VCaP (cell line): ENCODE data around the gene IDH2.

Experiments
- H3K27ac ChIP-seq: fragments of 450-650 bp; 2 replicates; pipeline ENCODE4 v1.5.1; 2017
- TF ChIP-seq, protein P1 (sequence below): fragments of 450-650 bp; conservative IDR thresholded peaks from 2 replicates; pipeline ENCODE4 v1.5.1; 2017; ENCODE audit warnings: mild to moderate bottlenecking, moderate library complexity

IDH2 gene

DNA sequence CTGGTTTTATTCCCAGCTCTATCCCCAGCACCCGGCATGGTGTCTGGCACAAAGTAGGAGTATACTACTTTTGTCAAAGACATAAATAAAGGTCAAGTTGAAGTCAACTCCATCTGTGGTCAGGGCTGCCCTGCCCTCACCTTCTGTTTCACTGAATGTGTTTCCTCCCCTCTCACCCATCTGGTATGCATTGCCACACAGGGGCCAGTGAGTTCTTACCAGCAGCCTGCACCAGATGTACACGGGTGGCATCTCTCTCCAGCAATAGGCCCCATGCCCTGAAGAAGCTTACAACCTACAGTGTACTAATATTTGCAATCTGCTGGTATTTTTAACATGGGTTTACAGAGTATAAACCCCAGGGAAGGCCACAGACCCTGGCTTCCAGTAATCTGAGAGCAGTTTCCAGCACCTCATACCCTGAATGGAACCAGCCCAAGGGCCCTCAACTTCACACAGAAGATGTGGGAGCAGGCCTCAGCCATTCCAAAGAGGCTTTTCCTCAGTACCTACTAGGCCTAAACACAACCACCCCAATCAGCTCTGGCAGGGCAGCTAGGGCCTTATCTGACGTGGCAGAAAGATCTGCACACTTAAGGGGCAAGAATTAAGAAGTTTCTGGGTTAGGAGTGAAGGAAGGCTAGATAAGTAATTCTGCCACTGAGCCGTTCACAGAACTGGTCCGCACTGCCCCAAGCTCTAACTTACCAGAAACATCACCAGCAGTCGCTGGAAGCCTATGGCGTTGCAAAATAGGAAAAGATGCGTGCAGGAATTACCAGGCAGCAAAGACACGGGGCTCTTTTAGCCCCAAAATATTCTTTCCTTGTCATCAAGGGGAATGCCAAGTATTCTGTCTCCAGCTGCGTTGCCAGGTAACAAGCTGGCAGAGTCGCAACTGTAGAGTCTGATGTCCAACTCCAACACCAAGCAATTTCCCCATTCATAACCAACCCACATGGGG lies 2.1 kb downstream of the IDH2 start:
- TF ChIP-seq, protein P1, sequence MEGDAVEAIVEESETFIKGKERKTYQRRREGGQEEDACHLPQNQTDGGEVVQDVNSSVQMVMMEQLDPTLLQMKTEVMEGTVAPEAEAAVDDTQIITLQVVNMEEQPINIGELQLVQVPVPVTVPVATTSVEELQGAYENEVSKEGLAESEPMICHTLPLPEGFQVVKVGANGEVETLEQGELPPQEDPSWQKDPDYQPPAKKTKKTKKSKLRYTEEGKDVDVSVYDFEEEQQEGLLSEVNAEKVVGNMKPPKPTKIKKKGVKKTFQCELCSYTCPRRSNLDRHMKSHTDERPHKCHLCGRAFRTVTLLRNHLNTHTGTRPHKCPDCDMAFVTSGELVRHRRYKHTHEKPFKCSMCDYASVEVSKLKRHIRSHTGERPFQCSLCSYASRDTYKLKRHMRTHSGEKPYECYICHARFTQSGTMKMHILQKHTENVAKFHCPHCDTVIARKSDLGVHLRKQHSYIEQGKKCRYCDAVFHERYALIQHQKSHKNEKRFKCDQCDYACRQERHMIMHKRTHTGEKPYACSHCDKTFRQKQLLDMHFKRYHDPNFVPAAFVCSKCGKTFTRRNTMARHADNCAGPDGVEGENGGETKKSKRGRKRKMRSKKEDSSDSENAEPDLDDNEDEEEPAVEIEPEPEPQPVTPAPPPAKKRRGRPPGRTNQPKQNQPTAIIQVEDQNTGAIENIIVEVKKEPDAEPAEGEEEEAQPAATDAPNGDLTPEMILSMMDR: no peak
- peak overlapping the region; percentile 98 for H3K27ac ChIP-seq

DNA sequence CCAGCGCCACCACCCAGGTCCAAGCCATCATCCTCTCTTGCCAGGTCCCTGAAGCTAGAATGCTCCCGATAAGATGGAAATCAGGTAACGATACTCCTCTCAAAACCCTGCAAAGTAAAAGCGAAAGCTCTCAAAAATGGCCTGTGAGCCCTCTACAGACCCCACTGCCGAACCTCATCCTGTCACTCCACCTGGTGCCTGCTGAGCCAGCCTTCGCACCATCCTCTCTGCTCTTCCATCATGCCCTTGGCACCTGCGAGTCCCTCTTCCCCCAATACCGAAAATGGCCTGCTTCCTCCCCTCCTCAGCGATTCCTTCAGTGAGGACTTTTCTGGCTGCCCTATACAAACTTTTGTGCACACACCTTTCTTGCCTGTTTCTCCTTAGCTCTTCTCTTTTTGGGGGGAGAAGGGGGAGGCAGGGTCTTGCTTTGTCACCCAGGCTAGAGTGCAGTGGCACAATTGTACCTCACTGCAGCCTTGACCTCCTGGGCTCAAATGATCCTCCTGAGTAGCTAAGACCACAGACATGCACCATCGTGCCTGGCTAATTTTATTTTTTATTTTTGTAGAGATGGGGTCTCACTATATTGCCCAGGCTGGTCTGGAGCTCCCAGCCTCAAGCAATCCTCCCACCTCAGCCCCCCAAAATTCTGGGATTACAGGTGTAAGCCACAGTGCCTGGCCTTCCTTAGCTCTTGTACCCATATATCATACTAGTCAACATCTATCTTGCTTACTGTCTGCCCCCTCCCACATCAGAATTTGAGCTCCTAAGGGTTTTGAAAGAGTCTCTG lies 3.0 kb downstream of the IDH2 start:
- TF ChIP-seq, protein P1: no peak
- H3K27ac ChIP-seq: peak overlapping the region; percentile 98

DNA sequence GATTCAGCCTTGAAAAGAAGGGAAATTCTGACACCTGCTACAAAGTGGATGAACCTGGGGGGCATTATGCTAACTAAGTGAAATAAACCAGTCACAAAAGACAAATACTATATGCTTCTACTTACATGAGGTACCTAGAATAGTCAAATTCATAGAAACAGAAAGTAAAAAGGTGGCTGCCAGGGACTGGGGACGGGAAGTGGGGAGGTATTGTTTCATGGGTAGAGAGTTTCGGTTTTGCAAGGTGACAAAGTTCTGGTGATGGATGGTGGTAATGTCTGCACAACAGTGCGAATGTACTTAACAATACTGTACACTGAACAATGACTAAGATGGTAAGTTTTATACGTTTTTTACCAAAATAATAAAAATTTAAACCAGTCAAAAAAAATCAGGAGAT lies 4.8 kb downstream of the IDH2 start:
- H3K27ac ChIP-seq: peak overlapping the region; percentile 78
- TF ChIP-seq, protein P1: no peak

DNA sequence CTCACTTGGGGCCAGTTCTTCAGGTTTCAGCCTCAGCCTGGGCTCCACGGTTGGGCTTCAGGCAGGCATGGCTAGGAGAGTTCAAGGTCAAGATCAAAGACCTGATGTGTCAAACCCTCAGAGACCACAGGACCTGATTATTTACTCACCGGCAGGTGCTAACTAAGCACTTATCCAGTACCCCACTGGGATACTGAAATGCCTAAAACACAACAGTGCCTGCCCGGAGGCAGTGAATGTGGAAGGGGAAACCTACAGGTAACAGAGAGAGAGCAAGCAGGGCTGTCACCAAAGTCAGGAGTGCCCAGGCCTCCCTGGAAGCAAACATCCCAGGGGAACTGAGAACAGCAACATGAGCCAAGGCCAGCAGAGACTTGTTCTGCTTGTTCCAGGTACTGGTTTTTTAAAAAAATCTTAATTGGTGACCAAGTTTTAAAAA lies 6.7 kb downstream of the IDH2 start:
- H3K27ac ChIP-seq: peak overlapping the region; percentile 78
- TF ChIP-seq, protein P1: no peak

DNA sequence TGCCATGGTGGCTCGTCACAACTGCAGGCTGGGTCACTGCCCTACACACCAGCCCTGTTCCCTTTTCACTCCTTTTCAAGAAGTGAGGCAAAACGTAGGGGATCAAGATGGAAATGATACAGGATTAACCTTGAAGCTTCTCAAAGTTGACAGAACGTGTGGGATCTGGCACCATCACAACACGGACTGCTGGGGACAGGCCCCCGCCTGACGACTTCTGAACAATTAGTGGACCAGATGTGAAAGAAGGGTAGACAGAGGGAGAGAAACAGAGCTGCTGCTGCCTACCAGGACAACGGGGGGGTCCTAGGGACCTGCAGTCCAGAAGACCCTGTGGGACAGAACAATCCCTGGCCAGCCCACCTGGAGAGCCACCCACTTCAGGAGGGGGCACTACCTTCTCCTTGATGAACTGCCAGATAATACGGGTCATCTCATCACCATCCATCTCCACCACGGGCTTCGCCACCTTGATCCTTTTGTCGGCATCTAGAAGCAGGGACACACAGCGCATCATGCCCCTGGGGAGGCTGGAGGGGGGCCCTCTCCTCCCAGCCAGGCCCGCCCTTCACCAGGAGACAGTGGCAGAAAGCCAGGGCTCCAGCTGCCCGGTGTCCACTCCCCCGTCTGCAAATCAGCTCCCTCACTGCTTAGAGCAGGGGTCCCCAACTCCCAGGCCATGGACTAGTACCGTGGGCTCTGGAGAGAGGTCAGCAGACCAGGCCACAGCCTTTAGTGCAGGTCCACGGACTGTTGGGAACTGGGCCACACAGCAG lies 10.9 kb downstream of the IDH2 start:
- TF ChIP-seq, protein P1: no peak
- H3K27ac ChIP-seq: no peak overlapping the region; the same call in 1 of the 2 replicates

DNA sequence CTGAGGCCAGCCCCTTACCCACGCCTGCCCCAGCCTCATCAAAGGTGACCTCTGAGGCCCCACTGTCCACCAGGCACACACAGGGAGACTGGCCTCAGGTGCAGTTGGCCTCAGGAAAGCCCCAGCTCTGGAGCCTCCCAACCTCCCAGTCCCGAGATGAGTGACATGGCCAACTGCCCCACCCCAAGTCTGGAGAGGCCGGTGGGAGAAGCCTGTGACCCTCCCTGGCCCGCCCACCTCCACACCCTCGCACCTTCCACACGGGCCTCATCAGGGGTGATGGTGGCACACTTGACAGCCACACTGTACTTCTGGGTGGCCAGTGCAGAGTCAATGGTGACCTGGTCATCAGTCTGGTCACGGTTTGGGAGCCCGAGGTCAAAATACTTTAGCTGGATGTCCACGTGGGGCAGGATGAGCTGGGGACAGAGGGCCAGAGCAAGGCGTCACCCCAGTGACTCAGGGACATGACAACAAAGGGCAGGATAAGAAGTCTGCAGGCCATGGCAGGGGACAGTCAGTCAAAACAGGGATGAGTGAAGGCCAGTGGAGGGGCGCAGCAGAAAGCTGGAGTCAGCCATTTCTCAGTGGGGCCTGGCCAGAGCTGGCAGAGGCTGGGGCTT lies 11.9 kb downstream of the IDH2 start:
- H3K27ac ChIP-seq: peak overlapping the region; percentile 6; the same call in 1 of the 2 replicates
- TF ChIP-seq, protein P1: no peak
